CD4-positive, alpha-beta memory T cell (primary cell): ENCODE measurements around the gene DEPP1. TPM values are rescaled to one million over a fixed set of nuclear protein-coding genes. Genes with fewer than 3 reads are reported as not detected.

ENCODE experiments used
- CTCF ChIA-PET: fragments of 350-600 bp; sonication (Branson Sonifier 250); formaldehyde crosslinking; loops from one replicate; lab custom pipeline; 2021; ENCODE audit warnings: inconsistent platforms; ENCODE audit not compliant: partially characterized antibody; lab: Charles Lee
- POLR2A ChIA-PET: fragments of 350-600 bp; sonication (Branson Sonifier 250); formaldehyde crosslinking; loops from one replicate; lab custom pipeline; 2021; ENCODE audit not compliant: partially characterized antibody; lab: Charles Lee
- DNase-seq, 5 donors: peaks; one replicate each; pipeline versions ENCODE4 v3.0.0 to v3.0.0-alpha.2; 2020 to 2022; ENCODE audit warnings: mixed read lengths in 1 of 5
- H3K27ac ChIP-seq: one replicate; pipeline ENCODE4 v1.7.0; 2013; ENCODE audit warnings: low read depth, low read length
- H3K27me3 ChIP-seq: 2 replicates; pipeline ENCODE4 v1.7.0; 2013; ENCODE audit warnings: mild to moderate bottlenecking, low read length, moderate library complexity; ENCODE audit not compliant: insufficient read depth
- H3K36me3 ChIP-seq: 2 replicates; pipeline ENCODE4 v1.7.0; 2013; ENCODE audit warnings: mild to moderate bottlenecking, low read length, moderate library complexity; ENCODE audit not compliant: insufficient read depth
- H3K4me1 ChIP-seq: 2 replicates; pipeline ENCODE4 v1.7.0; 2013; ENCODE audit warnings: mild to moderate bottlenecking, low read length, moderate library complexity; ENCODE audit not compliant: insufficient read depth
- H3K4me3 ChIP-seq, 2 donors: one replicate each; pipeline ENCODE4 v1.7.0; 2013; ENCODE audit warnings: low read length in 2 of 2, mild to moderate bottlenecking in 1 of 2
- H3K9me3 ChIP-seq, 2 donors: one replicate each; pipeline ENCODE4 v1.7.0; 2013; ENCODE audit warnings: low read length in 2 of 2, control low read depth in 1 of 2; ENCODE audit not compliant: control insufficient read depth in 1 of 2
- H3K27ac Mint-ChIP-seq, 7 donors: one replicate each; pipeline ENCODE4 v1.8.0; 2020 to 2021; ENCODE audit warnings: mixed read lengths in 7 of 7, mild to moderate bottlenecking in 6 of 7, inconsistent platforms in 3 of 7, moderate library complexity in 3 of 7
- H3K27me3 Mint-ChIP-seq, 2 donors: one replicate each; pipeline ENCODE4 v1.8.0; 2020 to 2021; ENCODE audit warnings: mixed read lengths in 2 of 2
- H3K36me3 Mint-ChIP-seq, 2 donors: one replicate each; pipeline ENCODE4 v1.8.0; 2020 to 2021; ENCODE audit warnings: mixed read lengths in 2 of 2, inconsistent platforms in 1 of 2, mild to moderate bottlenecking in 1 of 2
- H3K4me1 Mint-ChIP-seq, 4 donors: one replicate each; pipeline ENCODE4 v1.8.0; 2020 to 2021; ENCODE audit warnings: mixed read lengths in 4 of 4, mild to moderate bottlenecking in 1 of 4
- H3K4me3 Mint-ChIP-seq, 8 donors: one replicate each; pipeline ENCODE4 v1.8.0; 2020 to 2021; ENCODE audit warnings: mixed read lengths in 8 of 8, mild to moderate bottlenecking in 7 of 8, moderate library complexity in 6 of 8, inconsistent platforms in 3 of 8
- H3K9me3 Mint-ChIP-seq, 8 donors: one replicate each; pipeline ENCODE4 v1.8.0; 2020 to 2021; ENCODE audit warnings: mixed read lengths in 8 of 8, mild to moderate bottlenecking in 5 of 8, inconsistent platforms in 3 of 8, moderate library complexity in 1 of 8
- intact Hi-C: fragments of 100-400 bp; cut with micrococcal nuclease; formaldehyde crosslinking; loops from one replicate; pipeline ENCODE4 v1.15.1; 2023
- polyA plus RNA-seq, 2 donors: library from polyadenylated mRNA; unstranded; fragments of 300-500 nt; fragmentation: Illumina TruSeq; gene quantifications; one replicate each; pipeline ENCODE4 v1.2.3, GENCODE V29; 2021
- total RNA-seq, 2 experiments: library from RNA; stranded (reverse); gene quantifications; one replicate each; pipeline ENCODE4 v1.2.3, GENCODE V29; 2021

Gene DEPP1
- total and polyA plus RNA-seq, 4 experiments from 2014 or later: not detected

GRCh38 chr10:44968500-44969400 lies 9.9 kb downstream of the DEPP1 start:
- Histone ChIP-seq H3K36me3 (no peaks in the 10 kb centered on the region), H3K9me3 (no peaks in the 10 kb centered on the region), H3K27me3 (no peaks in the 10 kb centered on the region), H3K4me1 (peaks cover 29% of the 10 kb centered on the region), H3K27ac (no peak overlapping the region), H3K4me3 (no peak overlapping the region)
- no peaks in the 10 kb centered on the region for H3K9me3 Mint-ChIP-seq
- peaks cover 9 to 29% (median 18%) of the 10 kb centered on the region in 4 donors for H3K4me1 Mint-ChIP-seq
- H3K27me3 Mint-ChIP-seq: no peaks in the 10 kb centered on the region
- peak in 1 of 5 donors; percentile 9 for DNase-seq
- POLR2A ChIA-PET: no interaction called here
- CTCF ChIA-PET: interaction anchor here (4.0 kb wide), 1 partner anchor 36 kb away, joined by 15 read pairs; no protein-coding TSS in a partner anchor
- intact Hi-C loops: no loop called here
- H3K4me3 Mint-ChIP-seq: peak overlapping the region in 5 of 8 donors; percentile 1 to 60 (median 2)
- H3K27ac Mint-ChIP-seq: peak overlapping the region in 4 of 7 donors; percentile 0 to 56 (median 4)
- no peaks in the 10 kb centered on the region for H3K36me3 Mint-ChIP-seq

GRCh38 chr10:44968091-44968490 lies 10.5 kb downstream of the DEPP1 start:
- peaks cover 9 to 29% (median 18%) of the 10 kb centered on the region in 4 donors for H3K4me1 Mint-ChIP-seq
- H3K9me3 ChIP-seq: no peaks in the 10 kb centered on the region
- no peaks in the 10 kb centered on the region for H3K27me3 ChIP-seq
- no peak overlapping the region for H3K4me3 ChIP-seq
- no peaks in the 10 kb centered on the region for H3K9me3 Mint-ChIP-seq
- no peak overlapping the region for H3K27ac ChIP-seq
- POLR2A ChIA-PET: no interaction called here
- H3K36me3 ChIP-seq: no peaks in the 10 kb centered on the region
- H3K27ac Mint-ChIP-seq: peak overlapping the region in 4 of 7 donors; percentile 7 to 78 (median 44)
- DNase-seq: no peak
- CTCF ChIA-PET: interaction anchor here (1.5 to 4.0 kb wide), 2 partner anchors 8 to 36 kb away, joined by 3 to 15 read pairs; no protein-coding TSS in a partner anchor
- H3K36me3 Mint-ChIP-seq: no peaks in the 10 kb centered on the region
- H3K4me1 ChIP-seq: peaks cover 25% of the 10 kb centered on the region
- H3K27me3 Mint-ChIP-seq: no peaks in the 10 kb centered on the region
- H3K4me3 Mint-ChIP-seq: peak overlapping the region in 2 of 8 donors; percentile 50 to 69
- intact Hi-C loops: no loop called here

- Histone ChIP-seq H3K4me3 (no peak overlapping the region), H3K4me1 (peaks cover 25% of the 10 kb centered on the region), H3K36me3 (no peaks in the 10 kb centered on the region), H3K9me3 (no peaks in the 10 kb centered on the region), H3K27me3 (no peaks in the 10 kb centered on the region), H3K27ac (no peak overlapping the region)
- H3K27me3 Mint-ChIP-seq: no peaks in the 10 kb centered on the region
- H3K9me3 Mint-ChIP-seq: no peaks in the 10 kb centered on the region
- peak overlapping the region in 1 of 8 donors; percentile 69 for H3K4me3 Mint-ChIP-seq
- CTCF ChIA-PET: interaction anchor here (1.5 to 4.0 kb wide), 2 partner anchors 8 to 35 kb away, joined by 3 to 15 read pairs; no protein-coding TSS in a partner anchor
- no peak for DNase-seq
- POLR2A ChIA-PET: no interaction called here
- peak overlapping the region in 3 of 7 donors; percentile 7 to 78 (median 42) for H3K27ac Mint-ChIP-seq
- peaks cover 9 to 29% (median 18%) of the 10 kb centered on the region in 4 donors for H3K4me1 Mint-ChIP-seq
- intact Hi-C loops: no loop called here
- no peaks in the 10 kb centered on the region for H3K36me3 Mint-ChIP-seq
Measured at GRCh38 chr10:44967616-44968015, 11.0 kb downstream of the DEPP1 start.

GRCh38 chr10:44966816-44967509 lies 11.6 kb downstream of the DEPP1 start:
- H3K4me1 Mint-ChIP-seq: peaks cover 9 to 29% (median 18%) of the 10 kb centered on the region in 4 donors
- Histone ChIP-seq H3K4me3 (no peak overlapping the region), H3K9me3 (no peaks in the 10 kb centered on the region), H3K4me1 (peaks cover 25% of the 10 kb centered on the region), H3K27me3 (no peaks in the 10 kb centered on the region), H3K36me3 (no peaks in the 10 kb centered on the region), H3K27ac (no peak overlapping the region)
- ChIA-PET POLR2A (no interaction called here), CTCF (interaction anchor here (1.1 to 4.0 kb wide), 3 partner anchors 9 to 102 kb away, joined by 3 to 15 read pairs (median 3); no protein-coding TSS in a partner anchor)
- H3K27me3 Mint-ChIP-seq: no peaks in the 10 kb centered on the region
- intact Hi-C loops: no loop called here
- no peak for DNase-seq
- H3K4me3 Mint-ChIP-seq: no peak overlapping the region
- no peak overlapping the region for H3K27ac Mint-ChIP-seq
- H3K36me3 Mint-ChIP-seq: no peaks in the 10 kb centered on the region
- H3K9me3 Mint-ChIP-seq: no peaks in the 10 kb centered on the region

DNA sequence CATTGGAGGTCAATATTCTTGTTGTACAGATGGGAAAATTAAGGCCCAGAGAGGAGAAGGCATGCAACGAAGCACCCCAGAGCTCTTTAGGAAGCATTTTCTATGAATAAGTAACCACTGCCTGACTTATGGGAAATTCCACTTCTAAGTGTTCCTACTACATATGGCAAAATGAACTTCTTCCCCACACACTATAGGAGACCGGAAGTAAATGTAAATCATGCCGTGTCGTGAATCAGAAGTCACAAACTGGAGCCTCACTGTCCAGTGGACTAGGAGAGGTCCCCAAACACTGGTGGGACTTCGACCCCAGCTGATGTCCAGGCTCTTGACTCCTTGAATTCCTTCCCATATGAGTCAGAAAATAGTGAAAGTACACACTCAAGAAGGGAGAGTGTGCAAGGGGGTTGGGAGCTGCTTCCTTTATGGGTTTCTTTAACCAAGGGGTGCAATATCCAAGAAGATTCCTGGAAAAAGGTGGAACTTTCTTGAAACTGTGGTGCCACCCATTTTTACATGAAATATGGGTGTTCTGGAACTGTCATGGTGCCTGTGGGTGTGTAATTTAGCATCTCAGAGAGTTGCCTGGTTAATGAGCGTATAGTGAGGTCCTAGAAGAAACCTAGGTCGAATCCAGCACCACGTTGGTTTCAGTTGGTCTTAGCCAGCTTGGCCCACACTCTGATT lies 12.3 kb downstream of the DEPP1 start:
- intact Hi-C loops: no loop called here

DNA sequence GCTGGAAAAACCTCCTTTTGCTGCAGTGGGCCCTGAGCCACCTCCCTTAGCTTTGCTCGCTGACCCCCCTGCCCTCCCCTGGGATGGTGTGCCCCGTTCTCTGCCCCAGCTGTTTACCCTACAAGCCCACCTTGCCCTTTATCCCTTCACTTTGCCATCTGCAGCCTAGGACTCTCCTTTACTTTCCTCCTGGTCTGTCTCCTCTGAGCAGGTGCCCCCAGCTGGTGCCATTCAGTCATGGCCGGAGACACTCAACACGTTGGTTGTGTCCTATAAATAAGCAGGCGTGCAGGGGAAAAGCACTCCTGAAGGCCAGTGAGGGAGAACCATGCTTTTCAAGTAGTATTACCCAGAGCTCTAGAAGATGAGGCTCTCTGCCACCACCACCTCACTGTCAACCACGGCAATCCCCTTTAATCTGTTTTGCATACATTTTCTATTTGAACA lies 12.9 kb downstream of the DEPP1 start:
- Histone ChIP-seq H3K27me3 (no peaks in the 10 kb centered on the region), H3K36me3 (no peaks in the 10 kb centered on the region), H3K4me1 (peaks cover 25% of the 10 kb centered on the region), H3K27ac (no peak overlapping the region), H3K9me3 (no peaks in the 10 kb centered on the region), H3K4me3 (no peak overlapping the region)
- CTCF ChIA-PET: interaction anchor here (1.0 to 4.0 kb wide), 4 partner anchors 8 to 101 kb away, joined by 3 to 15 read pairs (median 4); no protein-coding TSS in a partner anchor
- intact Hi-C loops: no loop called here
- peaks cover 11 to 32% (median 19%) of the 10 kb centered on the region in 4 donors for H3K4me1 Mint-ChIP-seq
- H3K9me3 Mint-ChIP-seq: no peaks in the 10 kb centered on the region
- no peaks in the 10 kb centered on the region for H3K27me3 Mint-ChIP-seq
- H3K27ac Mint-ChIP-seq: no peak overlapping the region
- no peaks in the 10 kb centered on the region for H3K36me3 Mint-ChIP-seq
- POLR2A ChIA-PET: no interaction called here
- peak overlapping the region in 1 of 8 donors; percentile 22 for H3K4me3 Mint-ChIP-seq
- DNase-seq: no peak

More for the DNA sequence above, 12.3 kb downstream of the DEPP1 start:
- Histone ChIP-seq H3K9me3 (no peaks in the 10 kb centered on the region), H3K27me3 (no peaks in the 10 kb centered on the region), H3K4me1 (peaks cover 25% of the 10 kb centered on the region), H3K4me3 (no peak overlapping the region), H3K27ac (no peak overlapping the region), H3K36me3 (no peaks in the 10 kb centered on the region)
- no peaks in the 10 kb centered on the region for H3K27me3 Mint-ChIP-seq
- POLR2A ChIA-PET: no interaction called here
- CTCF ChIA-PET: interaction anchor here (1.0 to 4.0 kb wide), 4 partner anchors 8 to 102 kb away, joined by 3 to 15 read pairs (median 3); no protein-coding TSS in a partner anchor
- no peak overlapping the region for H3K27ac Mint-ChIP-seq
- peaks cover 9 to 29% (median 18%) of the 10 kb centered on the region in 4 donors for H3K4me1 Mint-ChIP-seq
- H3K36me3 Mint-ChIP-seq: no peaks in the 10 kb centered on the region
- DNase-seq: no peak
- no peaks in the 10 kb centered on the region for H3K9me3 Mint-ChIP-seq
- H3K4me3 Mint-ChIP-seq: peak overlapping the region in 2 of 8 donors; percentile 22 to 29
